ENCODE measurements around the gene CSNK2A1. TPM values are rescaled to one million over a fixed set of nuclear protein-coding genes. Genes with fewer than 3 reads are reported as not detected.

Gene CSNK2A1
- total and polyA plus RNA-seq, 2 of the 8 experiments (the other 6 are each of a cell fraction or from before 2014, with no cell fraction given), result 117 to 260 TPM

DNA sequence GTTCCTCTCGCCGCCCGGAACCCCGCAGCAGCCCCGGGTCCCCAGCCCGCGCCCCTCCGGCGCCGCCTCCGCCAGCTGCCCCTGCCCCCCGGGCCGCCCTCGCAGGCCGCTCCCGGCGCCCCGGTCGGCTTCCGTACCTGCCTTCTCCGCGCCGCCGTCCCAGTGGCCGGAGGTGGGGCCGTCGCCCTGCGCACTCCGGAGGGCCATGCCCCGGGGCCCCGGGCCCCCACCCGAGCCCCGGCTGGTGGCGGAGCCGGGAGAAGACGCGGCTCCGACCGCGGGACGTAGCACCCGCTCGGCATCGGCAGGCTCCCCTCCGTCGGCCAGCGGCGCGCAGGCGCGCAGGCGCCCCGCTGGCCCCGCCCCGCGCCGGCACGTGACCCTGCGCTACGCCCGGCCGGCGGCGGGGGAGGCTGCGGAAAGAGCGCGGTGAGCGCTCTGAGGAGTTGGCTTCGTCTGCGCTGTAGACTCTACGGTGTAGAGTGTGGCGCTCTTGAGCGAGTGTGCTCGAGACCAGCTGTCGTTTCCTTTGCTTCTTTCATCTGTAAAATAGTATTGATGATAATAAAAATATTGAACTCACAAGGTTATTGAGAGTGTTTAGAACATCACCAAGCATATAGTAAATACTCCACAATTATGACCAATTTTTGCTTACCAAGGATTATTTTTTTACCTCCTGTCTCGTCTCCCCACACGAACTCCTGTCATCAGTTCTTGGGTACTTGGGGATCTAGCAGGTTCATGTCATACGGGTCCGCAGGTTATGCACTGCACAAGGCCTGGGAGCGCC is 81.2 kb downstream of the CSNK2A1 start, which contains the start of gene TBC1D20 (continued):
- TF ChIP-seq SIN3A (conservative IDR thresholded peaks at IDR 0.05 in 1 of 2, IDR thresholded peaks at IDR 0.05 in 1 of 2; ENCODE audit: low read depth in 1 of 2, low read length in 2 of 2), result no peak
- TF ChIP-seq TEAD4 (IDR thresholded peaks at IDR 0.05; ENCODE audit: low read depth, low read length), result peak; percentile 40; the same call in 1 of the 2 replicates
- TF ChIP-seq EP300 (IDR thresholded peaks at IDR 0.05; ENCODE audit: borderline replicate concordance in 1 of 2, low read depth in 2 of 2, low read length in 2 of 2), result no peak; a peak in 1 of 3 replicates
- TF ChIP-seq SP1 (IDR thresholded peaks at IDR 0.05; ENCODE audit: low read depth, low read length), result no peak
- TF ChIP-seq, protein P1, sequence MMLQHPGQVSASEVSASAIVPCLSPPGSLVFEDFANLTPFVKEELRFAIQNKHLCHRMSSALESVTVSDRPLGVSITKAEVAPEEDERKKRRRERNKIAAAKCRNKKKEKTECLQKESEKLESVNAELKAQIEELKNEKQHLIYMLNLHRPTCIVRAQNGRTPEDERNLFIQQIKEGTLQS (IDR thresholded peaks at IDR 0.05; ENCODE audit: insufficient read depth, low read depth, low read length), result peak; percentile 87; the same call in 1 of the 2 replicates
- TF ChIP-seq SAP30 (IDR thresholded peaks at IDR 0.05; ENCODE audit: insufficient read depth, insufficient replicate concordance, low read length), result no peak
- no peak for TF ChIP-seq EZH2 (IDR thresholded peaks at IDR 0.05; ENCODE audit: low read depth, low read length, severe bottlenecking)
- peak; percentile 21 for TF ChIP-seq TAF7 (optimal IDR thresholded peaks at IDR 0.05; ENCODE audit: borderline replicate concordance, low read depth, low read length)
- no peak for TF ChIP-seq KDM1A (IDR thresholded peaks at IDR 0.05; ENCODE audit: borderline replicate concordance, low read length)
- TF ChIP-seq MAFK (IDR thresholded peaks at IDR 0.05; ENCODE audit: low read depth, low read length), result no peak
- TF ChIP-seq, protein P2, sequence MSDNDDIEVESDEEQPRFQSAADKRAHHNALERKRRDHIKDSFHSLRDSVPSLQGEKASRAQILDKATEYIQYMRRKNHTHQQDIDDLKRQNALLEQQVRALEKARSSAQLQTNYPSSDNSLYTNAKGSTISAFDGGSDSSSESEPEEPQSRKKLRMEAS (IDR thresholded peaks at IDR 0.05), result peak; percentile 71
- peak; percentile 88 for TF ChIP-seq E2F6 (IDR thresholded peaks at IDR 0.05)
- peak; percentile 43 for TF ChIP-seq KDM4A (IDR thresholded peaks at IDR 0.05; ENCODE audit: low read depth, low read length, severe bottlenecking)
- no peak for TF ChIP-seq RXRA (IDR thresholded peaks at IDR 0.05; ENCODE audit: insufficient read depth, low read depth, low read length)
- TF ChIP-seq POLR2A (IDR thresholded peaks at IDR 0.05; ENCODE audit: control extremely low read depth in 1 of 2, low read depth in 2 of 2, low read length in 2 of 2), result peak; percentile 68 to 85; a peak in 2 of 3 replicates
- TF ChIP-seq ZNF274 (IDR thresholded peaks at IDR 0.05; ENCODE audit: borderline replicate concordance, extremely low read depth, low read length), result no peak
- TF ChIP-seq TAF1 (IDR thresholded peaks at IDR 0.05; ENCODE audit: low read depth, low read length), result peak; percentile 39; the same call in 1 of the 2 replicates
- no peak for TF ChIP-seq CHD2 (IDR thresholded peaks at IDR 0.05; ENCODE audit: low read length)
- TF ChIP-seq NRF1 (IDR thresholded peaks at IDR 0.05; ENCODE audit: low read depth, low read length), result peak; percentile 56
- no peak for TF ChIP-seq CBX8 (IDR thresholded peaks at IDR 0.05; ENCODE audit: borderline replicate concordance, low read depth, low read length)
- no peak for TF ChIP-seq BCL11A (IDR thresholded peaks at IDR 0.05; ENCODE audit: low read depth in 2 of 2, low read length in 2 of 2)
- TF ChIP-seq HDAC6 (IDR thresholded peaks at IDR 0.05; ENCODE audit: low read depth, low read length), result no peak

Measured in H1 (cell line).